ENCODE measurements around the gene PRAMEF4. TPM values are rescaled to one million over a fixed set of nuclear protein-coding genes. Genes with fewer than 3 reads are reported as not detected.
"Not testable (repeated sequence)": the region's sequence is repeated elsewhere in the genome, so short reads cannot be mapped to it uniquely, and the experiment has no call there.

Gene PRAMEF4
- not detected for total RNA-seq

DNA sequence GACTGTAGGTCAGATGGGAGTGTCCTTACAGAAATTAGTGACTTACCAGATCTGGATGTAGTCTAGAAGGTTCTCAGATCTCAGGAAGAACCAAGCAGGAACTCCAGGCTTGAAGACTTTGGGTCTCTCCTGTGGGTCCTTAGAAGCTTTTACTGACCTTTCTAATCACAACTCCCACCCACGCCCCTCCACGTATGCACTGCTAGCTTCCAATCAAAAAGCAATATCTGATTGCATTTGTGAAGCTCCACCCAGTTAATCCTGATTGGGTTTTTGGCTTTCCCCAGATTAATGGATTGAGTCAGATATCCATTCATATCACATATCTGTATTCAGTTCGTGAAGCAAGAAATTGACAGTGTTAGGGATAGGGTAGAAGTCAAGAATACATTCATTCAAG is at the start of gene PRAMEF4:
PRAMEF4 (minus strand) TSS at position 101 of the 400 bp plus-strand sequence. CDS start 2,807 bp downstream, outside the sequence.
- H3K27ac ChIP-seq, H3K36me3 ChIP-seq, H3K4me1 ChIP-seq, H3K9me3 ChIP-seq, H3K27me3 ChIP-seq, DNase-seq, H3K4me3 ChIP-seq: not testable (repeated sequence)

DNA sequence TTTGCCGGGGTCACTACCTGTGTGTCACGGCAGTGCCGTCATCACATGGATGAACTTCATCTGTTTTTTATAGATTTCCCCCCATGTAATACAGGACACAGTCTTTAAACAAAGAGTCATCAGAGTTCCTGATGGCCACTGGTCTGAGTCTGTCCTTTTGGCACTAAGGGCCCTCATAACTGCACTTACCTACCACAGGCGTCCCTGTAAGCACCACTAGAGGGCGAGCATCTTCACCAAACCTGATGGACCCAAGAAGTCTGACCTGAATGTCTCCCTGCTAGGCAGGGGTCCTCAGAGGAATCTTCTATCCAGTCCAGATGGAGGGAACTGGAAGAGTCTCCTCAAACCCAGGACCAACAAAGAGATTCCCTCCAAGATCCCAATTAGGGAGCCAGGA is 38.4 kb upstream of the PRAMEF4 start:
- H3K4me3 ChIP-seq, H3K27me3 ChIP-seq, H3K4me1 ChIP-seq, DNase-seq, H3K36me3 ChIP-seq, H3K27ac ChIP-seq, H3K9me3 ChIP-seq: not testable (repeated sequence)

DNA sequence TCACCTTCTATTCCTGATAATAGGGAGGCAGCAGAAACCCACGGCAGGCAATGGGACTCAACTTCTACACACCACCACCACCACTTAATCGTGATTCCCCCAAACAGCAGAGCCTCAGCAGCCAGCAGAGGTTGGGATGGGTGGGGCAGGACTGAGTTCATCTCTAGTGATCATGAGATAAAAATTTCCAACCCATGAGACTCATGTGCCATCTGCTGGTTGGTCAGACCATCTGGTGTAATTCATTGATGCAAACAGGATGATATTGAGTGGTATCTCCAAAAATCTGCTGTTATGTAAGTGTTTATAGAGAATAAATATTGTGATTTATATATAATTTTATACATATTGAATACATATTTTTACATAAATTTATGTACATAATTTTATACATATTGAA is 35.7 kb upstream of the PRAMEF4 start:
- H3K9me3 ChIP-seq, H3K27me3 ChIP-seq, H3K27ac ChIP-seq, H3K36me3 ChIP-seq, DNase-seq, H3K4me3 ChIP-seq, H3K4me1 ChIP-seq: not testable (repeated sequence)

GRCh38 chr1:12916310-12916709 is 30.3 kb upstream of the PRAMEF4 start, which contains the start of gene PRAMEF7:
Gene PRAMEF7, plus strand, starts transcription at chr1:12916610. Its CDS starts 1,083 bp downstream, at chr1:12917693.
- H3K4me3 ChIP-seq, result not testable (repeated sequence)

GRCh38 chr1:12903793-12904572 is 18.0 kb upstream of the PRAMEF4 start:
- not testable (repeated sequence) for H3K4me3 ChIP-seq, DNase-seq, H3K27me3 ChIP-seq

More at GRCh38 chr1:12916310-12916709, 30.3 kb upstream of the PRAMEF4 start, which contains the start of gene PRAMEF7:
- H3K9me3 ChIP-seq, H3K4me1 ChIP-seq, H3K36me3 ChIP-seq, H3K27ac ChIP-seq, DNase-seq, H3K27me3 ChIP-seq: not testable (repeated sequence)

GRCh38 chr1:12899186-12899585 is 13.2 kb upstream of the PRAMEF4 start:
- H3K27me3 ChIP-seq, DNase-seq, H3K36me3 ChIP-seq, H3K27ac ChIP-seq, H3K4me3 ChIP-seq, H3K4me1 ChIP-seq, H3K9me3 ChIP-seq: not testable (repeated sequence)

More at GRCh38 chr1:12903793-12904572, 18.0 kb upstream of the PRAMEF4 start:
- H3K36me3 ChIP-seq, H3K27ac ChIP-seq, H3K4me1 ChIP-seq, H3K9me3 ChIP-seq: not testable (repeated sequence)

DNA sequence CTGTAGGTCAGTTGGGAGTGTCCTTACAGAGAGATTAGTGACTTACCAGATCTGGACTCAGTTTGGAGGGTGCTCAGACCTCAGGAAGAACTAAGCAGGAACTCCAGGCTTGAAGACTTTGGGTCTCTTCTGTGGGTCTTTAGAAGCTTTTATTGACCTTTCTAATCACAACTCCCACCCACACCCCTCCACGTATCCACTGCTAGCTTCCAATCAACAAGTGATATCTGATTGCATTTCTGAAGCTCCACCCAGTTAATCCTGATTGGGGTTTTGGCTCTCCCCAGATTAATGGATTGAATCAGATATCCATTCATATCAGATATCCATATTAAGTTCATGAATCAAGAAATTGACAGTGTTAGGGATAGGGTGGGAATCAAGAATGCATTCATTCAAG is 12.2 kb upstream of the PRAMEF4 start, which contains the start of gene PRAMEF10:
PRAMEF10 (minus strand) TSS at position 101 of the 400 bp plus-strand sequence. CDS start 2,423 bp downstream, outside the sequence.
- H3K4me3 ChIP-seq, H3K9me3 ChIP-seq, H3K36me3 ChIP-seq, H3K4me1 ChIP-seq, DNase-seq, H3K27ac ChIP-seq, H3K27me3 ChIP-seq: not testable (repeated sequence)

- H3K9me3 ChIP-seq, result not testable (repeated sequence)
Observed at GRCh38 chr1:12878453-12878852, 7.5 kb downstream of the PRAMEF4 start.

DNA sequence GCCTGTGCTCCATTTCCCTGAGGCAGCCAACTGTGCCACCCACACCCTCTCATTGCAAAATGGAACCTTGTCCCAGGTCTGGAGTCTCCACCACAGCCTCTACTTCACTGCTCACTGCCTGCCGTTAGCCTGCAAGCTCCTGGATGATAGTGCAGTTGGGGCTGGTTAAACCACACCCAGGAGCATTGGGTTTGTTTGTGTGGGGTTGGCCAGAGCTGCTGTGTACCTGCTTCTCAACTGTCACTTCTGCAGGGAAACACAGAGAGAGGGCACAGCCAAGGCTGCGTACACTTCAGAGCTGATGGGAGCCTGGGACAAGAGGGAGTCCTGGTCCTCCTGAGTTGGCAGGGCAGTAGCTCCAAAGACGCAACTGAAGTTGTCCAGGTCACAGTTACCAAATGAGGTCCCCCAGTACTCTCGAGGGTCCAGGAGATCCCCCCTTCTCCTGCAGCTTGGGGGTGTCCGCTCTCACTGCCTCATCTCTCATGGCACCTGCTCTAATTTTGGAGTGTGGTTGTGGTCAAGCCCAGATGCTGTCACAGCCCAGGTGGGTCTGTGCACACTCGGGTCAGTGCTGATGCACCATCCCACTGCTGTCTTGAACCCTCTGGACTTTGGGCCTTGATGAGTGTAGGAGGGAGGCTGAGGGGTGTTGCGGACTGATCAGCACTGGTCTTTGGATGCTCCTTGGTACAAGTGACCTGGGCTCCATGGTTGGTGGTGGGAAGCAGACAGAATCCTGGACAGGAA is 22.7 kb downstream of the PRAMEF4 start:
- not testable (repeated sequence) for H3K4me3 ChIP-seq, H3K4me1 ChIP-seq, H3K27ac ChIP-seq, H3K9me3 ChIP-seq, H3K36me3 ChIP-seq, DNase-seq, H3K27me3 ChIP-seq

More at GRCh38 chr1:12878453-12878852, 7.5 kb downstream of the PRAMEF4 start:
- not testable (repeated sequence) for H3K4me3 ChIP-seq, H3K27me3 ChIP-seq, DNase-seq, H3K4me1 ChIP-seq, H3K27ac ChIP-seq, H3K36me3 ChIP-seq

- H3K9me3 ChIP-seq, H3K4me1 ChIP-seq, H3K27me3 ChIP-seq, H3K36me3 ChIP-seq, DNase-seq, H3K4me3 ChIP-seq, H3K27ac ChIP-seq: not testable (repeated sequence)
Observed at GRCh38 chr1:12856786-12857185, 29.2 kb downstream of the PRAMEF4 start, which contains the start of gene PRAMEF2. Gene PRAMEF2, plus strand, starts transcription at chr1:12857086. Its CDS starts 1,924 bp downstream, at chr1:12859010.

DNA sequence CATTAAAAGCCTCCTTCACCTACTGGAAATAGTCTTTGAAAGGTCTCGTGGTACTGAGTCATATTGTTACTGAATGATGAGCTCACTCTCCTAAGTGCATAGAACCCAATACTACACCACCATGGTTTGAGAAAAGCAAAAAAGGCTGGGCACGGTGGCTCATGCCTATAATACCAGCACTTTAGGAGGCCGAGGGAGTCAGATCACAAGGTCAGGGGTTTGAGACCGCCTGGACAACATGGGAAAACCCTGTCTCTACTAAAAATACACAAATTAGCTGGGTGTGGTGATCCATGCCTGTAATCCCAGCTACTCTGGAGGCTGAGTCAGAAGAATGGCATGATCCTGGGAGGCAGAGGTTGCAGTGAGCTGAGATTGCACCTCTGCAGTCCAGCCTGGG is 34.2 kb downstream of the PRAMEF4 start:
- no peak for TF ChIP-seq POLR2A (IDR thresholded peaks at IDR 0.05)
- TF ChIP-seq CTCF (IDR thresholded peaks at IDR 0.05), result no peak
- no peaks in the 10 kb centered on the region for H3K4me1 ChIP-seq
- no peaks in the 10 kb centered on the region for H3K27me3 ChIP-seq
- no peak overlapping the region for H3K4me3 ChIP-seq
- DNase-seq, result no peak
- no peak overlapping the region for H3K27ac ChIP-seq
- no peaks in the 10 kb centered on the region for H3K36me3 ChIP-seq
- H3K9me3 ChIP-seq, result no peaks in the 10 kb centered on the region

DNA sequence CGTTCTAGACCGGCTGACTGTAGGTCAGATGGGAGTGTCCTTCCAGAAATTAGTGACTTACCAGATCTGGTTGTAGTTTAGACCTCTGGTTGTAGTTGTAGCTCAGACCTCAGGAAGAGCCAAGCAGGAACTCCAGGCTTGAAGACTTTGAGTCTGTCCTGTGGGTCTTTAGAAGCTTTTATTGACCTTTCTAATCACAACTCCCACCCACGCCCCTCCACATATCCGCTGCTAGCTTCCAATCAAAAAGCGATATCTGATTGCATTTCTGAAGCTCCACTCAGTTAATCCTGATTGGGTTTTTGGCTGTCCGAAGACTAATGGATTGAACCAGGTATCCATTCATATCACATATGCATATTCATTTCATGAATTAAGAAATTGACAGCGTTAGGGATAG is 37.4 kb downstream of the PRAMEF4 start, which contains the start of gene HNRNPCL1:
HNRNPCL1 (minus strand) TSS at position 101 of the 400 bp plus-strand sequence. CDS start 431 bp downstream, outside the sequence.
- H3K4me1 ChIP-seq, H3K4me3 ChIP-seq, H3K36me3 ChIP-seq, H3K9me3 ChIP-seq, H3K27me3 ChIP-seq, DNase-seq, H3K27ac ChIP-seq: not testable (repeated sequence)

- H3K4me1 ChIP-seq, H3K9me3 ChIP-seq, H3K36me3 ChIP-seq, H3K4me3 ChIP-seq, DNase-seq, H3K27me3 ChIP-seq, H3K27ac ChIP-seq: not testable (repeated sequence)
Observed at GRCh38 chr1:12833251-12833650, 52.8 kb downstream of the PRAMEF4 start.

Data from Peyer's patch (tissue), 4 donors.